Gastrocnemius medialis (tissue), 4 donors: ENCODE results near the gene PTPRM. TPM values are rescaled to one million over a fixed set of nuclear protein-coding genes. Genes with fewer than 3 reads are reported as not detected.

ENCODE experiments used
- ATAC-seq, 2 donors: fragments of 150-250 bp; one replicate each; pipeline ENCODE4 v1.9.1; 2016
- DNase-seq, 2 donors: peaks; one replicate each; pipeline ENCODE4 v3.0.0-alpha.2; 2019
- H3K27ac ChIP-seq, 4 donors: fragments of 200-600 bp; sonication (generic); 1 replicate in 1 of 4; 2 replicates in 3 of 4; pipeline ENCODE4 v1.5.1; 2016 to 2018; ENCODE audit warnings: mild to moderate bottlenecking in 2 of 4, moderate library complexity in 1 of 4
- H3K27me3 ChIP-seq, 3 donors: fragments of 200-600 bp; sonication (generic) in 2 of 3; 1 replicate in 1 of 3; 2 replicates in 2 of 3; pipeline versions ENCODE4 v1.5.1 to v1.6.0; 2016 to 2019; ENCODE audit warnings: mild to moderate bottlenecking in 1 of 3, moderate library complexity in 1 of 3
- H3K36me3 ChIP-seq, 2 donors: fragments of 200-600 bp; sonication (generic) in 1 of 2; one replicate each; pipeline ENCODE4 v1.5.1; 2017 to 2018
- H3K4me1 ChIP-seq, 2 donors: fragments of 200-600 bp; sonication (generic) in 1 of 2; one replicate each; pipeline ENCODE4 v1.5.1; 2016 to 2017; ENCODE audit warnings: mild to moderate bottlenecking in 2 of 2
- H3K4me3 ChIP-seq, 4 donors: fragments of 200-600 bp; sonication (generic) in 3 of 4; 1 replicate in 1 of 4; 2 replicates in 3 of 4; pipeline ENCODE4 v1.5.1; 2016 to 2019; ENCODE audit warnings: mild to moderate bottlenecking in 2 of 4
- H3K9me3 ChIP-seq, 3 donors: fragments of 200-600 bp; sonication (generic) in 2 of 3; 1 replicate in 1 of 3; 2 replicates in 2 of 3; pipeline ENCODE4 v1.5.1; 2016 to 2019
- CTCF ChIP-seq, 5 experiments: fragments of 450-650 bp in 3 of 5; fragments of 200-600 bp in 2 of 5; sonication (generic) in 2 of 5; IDR thresholded peaks in 4 of 5; conservative IDR thresholded peaks in 1 of 5; 1 replicate in 4 of 5; 2 replicates in 1 of 5; pipeline ENCODE4 v1.5.1; 2016 to 2019; ENCODE audit warnings: antibody characterized with exemption in 5 of 5, mild to moderate bottlenecking in 3 of 5, moderate library complexity in 3 of 5
- POLR2A ChIP-seq, 2 donors: fragments of 450-650 bp; IDR thresholded peaks; one replicate each; pipeline ENCODE4 v1.6.1; 2017; ENCODE audit warnings: antibody characterized with exemption in 2 of 2, mild to moderate bottlenecking in 2 of 2, moderate library complexity in 2 of 2
- in situ Hi-C, 4 donors: fragments of 200-750 bp; cut with MboI; loops; one replicate each; pipeline versions ENCODE4 v1.15.0 to v1.8.0; 2017; ENCODE audit warnings: low sequenced_read_pairs in 4 of 4
- intact Hi-C: fragments of 100-400 bp; cut with DNase I; formaldehyde crosslinking; loops from one replicate; pipeline ENCODE4 v1.15.1; 2023; ENCODE audit warnings: low total_unique reads
- total RNA-seq, 4 donors: library from RNA; depleted of rRNA; stranded (reverse); fragments of >200 nt; gene quantifications; one replicate each; pipeline versions ENCODE4 v1.1.0 to v1.2.3, GENCODE V29; 2016

PTPRM gene
- total RNA-seq, 4 donors from 2014 or later, result 52.6 to 79.3 (median 63.8) TPM

GRCh38 chr18:7579176-7579917 lies 12.2 kb downstream of the PTPRM start:
- Histone ChIP-seq H3K36me3 (no peaks in the 10 kb centered on the region), H3K9me3 (no peaks in the 10 kb centered on the region), H3K4me3 (no peak overlapping the region), H3K4me1 (peaks cover 25 to 37% of the 10 kb centered on the region in 2 donors), H3K27me3 (no peaks in the 10 kb centered on the region), H3K27ac (no peak overlapping the region)
- intact Hi-C loops, result no loop called here
- DNase-seq (no peak), ATAC-seq (no peak)
- in situ Hi-C loops, result no loop called here
- TF ChIP-seq CTCF (IDR thresholded peaks at IDR 0.05 in 4 of 5, conservative IDR thresholded peaks at IDR 0.05 in 1 of 5) (no peak), POLR2A (IDR thresholded peaks at IDR 0.05) (no peak)

GRCh38 chr18:7579918-7580542 lies 12.9 kb downstream of the PTPRM start:
- no peak overlapping the region for H3K4me3 ChIP-seq
- no peak overlapping the region for H3K27ac ChIP-seq
- TF ChIP-seq CTCF (IDR thresholded peaks at IDR 0.05 in 4 of 5, conservative IDR thresholded peaks at IDR 0.05 in 1 of 5) (no peak), POLR2A (IDR thresholded peaks at IDR 0.05) (no peak)
- no peaks in the 10 kb centered on the region for H3K27me3 ChIP-seq
- no peak for DNase-seq
- no peaks in the 10 kb centered on the region for H3K9me3 ChIP-seq
- in situ Hi-C loops, result no loop called here
- no peak for ATAC-seq
- H3K4me1 ChIP-seq, result peaks cover 32 to 44% of the 10 kb centered on the region in 2 donors
- intact Hi-C loops, result no loop called here
- H3K36me3 ChIP-seq, result no peaks in the 10 kb centered on the region

GRCh38 chr18:7584646-7585275 lies 17.6 kb downstream of the PTPRM start:
- intact Hi-C loops, result no loop called here
- no peaks in the 10 kb centered on the region for H3K36me3 ChIP-seq
- H3K9me3 ChIP-seq, result no peaks in the 10 kb centered on the region
- DNase-seq (no peak), ATAC-seq (no peak)
- H3K27me3 ChIP-seq, result no peaks in the 10 kb centered on the region
- no peak overlapping the region for H3K27ac ChIP-seq
- in situ Hi-C loops, result no loop called here
- H3K4me1 ChIP-seq, result peaks cover 34 to 44% of the 10 kb centered on the region in 2 donors
- TF ChIP-seq POLR2A (IDR thresholded peaks at IDR 0.05) (no peak), CTCF (IDR thresholded peaks at IDR 0.05 in 4 of 5, conservative IDR thresholded peaks at IDR 0.05 in 1 of 5) (no peak)
- no peak overlapping the region for H3K4me3 ChIP-seq

GRCh38 chr18:7585276-7585670 lies 18.2 kb downstream of the PTPRM start:
- H3K27ac ChIP-seq, result no peak overlapping the region
- ATAC-seq (no peak), DNase-seq (no peak)
- in situ Hi-C loops (no loop called here), intact Hi-C loops (no loop called here)
- H3K27me3 ChIP-seq, result no peaks in the 10 kb centered on the region
- TF ChIP-seq POLR2A (IDR thresholded peaks at IDR 0.05), result no peak
- no peak for TF ChIP-seq CTCF (IDR thresholded peaks at IDR 0.05 in 4 of 5, conservative IDR thresholded peaks at IDR 0.05 in 1 of 5)
- no peak overlapping the region for H3K4me3 ChIP-seq
- no peaks in the 10 kb centered on the region for H3K36me3 ChIP-seq
- H3K4me1 ChIP-seq, result peaks cover 32 to 44% of the 10 kb centered on the region in 2 donors
- no peaks in the 10 kb centered on the region for H3K9me3 ChIP-seq
